ENCODE results near the gene THAP2.

DNA sequence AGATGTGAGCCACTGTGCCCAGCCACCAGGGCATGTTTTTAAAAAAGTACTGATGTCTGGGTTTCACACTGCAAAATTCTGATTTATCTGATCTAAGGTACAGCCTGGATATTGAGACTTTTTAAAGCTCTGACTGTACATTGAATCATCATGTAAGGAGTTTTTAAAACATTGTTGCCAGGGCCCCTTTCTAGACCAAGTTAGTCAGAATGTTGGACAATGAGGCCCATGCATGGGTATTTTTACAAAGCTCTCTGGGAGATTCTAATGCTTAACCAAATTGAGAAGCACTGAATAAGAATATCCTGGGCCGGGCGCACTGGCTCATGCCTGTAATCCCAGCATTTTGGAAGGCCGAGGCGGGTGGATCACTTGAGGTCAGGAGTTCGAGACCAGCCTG, 38.5 kb downstream of the THAP2 start:
- TF ChIP-seq EZH2 (IDR thresholded peaks at IDR 0.05; ENCODE audit: low read depth, unreplicated experiment) (no peak), EZH2phosphoT487 (IDR thresholded peaks at IDR 0.05; ENCODE audit: unreplicated experiment) (no peak)
- TF ChIP-seq, protein P1, sequence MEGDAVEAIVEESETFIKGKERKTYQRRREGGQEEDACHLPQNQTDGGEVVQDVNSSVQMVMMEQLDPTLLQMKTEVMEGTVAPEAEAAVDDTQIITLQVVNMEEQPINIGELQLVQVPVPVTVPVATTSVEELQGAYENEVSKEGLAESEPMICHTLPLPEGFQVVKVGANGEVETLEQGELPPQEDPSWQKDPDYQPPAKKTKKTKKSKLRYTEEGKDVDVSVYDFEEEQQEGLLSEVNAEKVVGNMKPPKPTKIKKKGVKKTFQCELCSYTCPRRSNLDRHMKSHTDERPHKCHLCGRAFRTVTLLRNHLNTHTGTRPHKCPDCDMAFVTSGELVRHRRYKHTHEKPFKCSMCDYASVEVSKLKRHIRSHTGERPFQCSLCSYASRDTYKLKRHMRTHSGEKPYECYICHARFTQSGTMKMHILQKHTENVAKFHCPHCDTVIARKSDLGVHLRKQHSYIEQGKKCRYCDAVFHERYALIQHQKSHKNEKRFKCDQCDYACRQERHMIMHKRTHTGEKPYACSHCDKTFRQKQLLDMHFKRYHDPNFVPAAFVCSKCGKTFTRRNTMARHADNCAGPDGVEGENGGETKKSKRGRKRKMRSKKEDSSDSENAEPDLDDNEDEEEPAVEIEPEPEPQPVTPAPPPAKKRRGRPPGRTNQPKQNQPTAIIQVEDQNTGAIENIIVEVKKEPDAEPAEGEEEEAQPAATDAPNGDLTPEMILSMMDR (conservative IDR thresholded peaks at IDR 0.05; ENCODE audit: low read depth in 2 of 2) = no peak

Data from GM23338 (cell line).